Measurements from ENCODE around the gene BET1. TPM values are rescaled to one million over a fixed set of nuclear protein-coding genes. Genes with fewer than 3 reads are reported as not detected.

Gene BET1, protein sequence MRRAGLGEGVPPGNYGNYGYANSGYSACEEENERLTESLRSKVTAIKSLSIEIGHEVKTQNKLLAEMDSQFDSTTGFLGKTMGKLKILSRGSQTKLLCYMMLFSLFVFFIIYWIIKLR
- total RNA-seq = 10 to 100 TPM; 21.1 to 23.8 TPM

DNA sequence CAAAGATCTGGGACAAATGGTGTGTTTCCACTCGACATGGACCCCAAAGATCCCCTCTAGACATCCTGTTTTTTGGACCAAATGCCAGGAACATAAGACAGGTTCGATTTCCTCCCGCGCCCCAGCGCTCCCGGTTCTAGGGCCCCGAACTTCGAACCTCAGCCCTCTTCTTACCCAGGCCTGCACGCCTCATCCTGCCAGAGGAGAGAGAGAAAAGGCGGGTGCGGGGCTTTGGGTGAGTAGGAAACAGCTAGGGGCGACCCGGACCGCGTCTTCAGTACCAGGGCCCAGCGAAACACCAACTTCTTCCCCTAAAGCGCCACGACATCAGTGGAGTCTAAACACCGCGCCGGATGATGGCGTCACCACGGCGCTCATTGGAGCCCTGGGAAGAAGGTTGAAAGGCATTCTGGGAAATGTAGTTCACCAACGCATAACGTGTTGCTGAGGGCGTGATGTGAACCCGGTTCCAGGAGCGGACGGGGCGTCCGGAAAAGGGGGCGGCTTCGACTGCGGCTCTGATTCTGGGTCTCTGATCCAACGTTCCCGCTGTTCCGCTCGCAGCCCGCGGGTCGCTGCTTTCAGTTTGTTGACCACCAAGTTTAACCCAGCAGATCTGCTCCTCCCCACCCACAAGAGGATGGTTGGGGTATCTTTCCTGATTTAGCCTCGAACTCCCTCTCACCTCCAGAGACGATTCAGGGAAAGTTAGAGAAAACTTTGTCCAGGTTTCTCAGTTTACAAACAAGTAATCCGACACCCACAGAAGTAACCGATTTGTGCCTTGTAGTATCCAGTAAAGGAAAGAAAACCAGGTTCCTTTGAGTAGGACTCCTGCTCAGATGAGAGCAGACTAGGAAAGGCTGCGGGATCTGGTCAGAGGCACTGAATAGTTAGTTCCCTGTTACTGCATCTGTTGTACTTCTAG is at the start of gene BET1:
Gene BET1 (minus strand): TSS at position 332 of the 928 bp plus-strand sequence. CDS start 139 bp downstream, at position 193.
- Mint-ChIP-seq H3K9me3 (no peaks in the 10 kb centered on the region), H3K36me3 (ENCODE audit: insufficient read depth in 2 of 2) (peaks cover 0 to 3% of the 10 kb centered on the region in 2 donors), H3K27me3 (ENCODE audit: low read depth) (no peaks in the 10 kb centered on the region), H3K4me3 (peak within 1 kb of the TSS; percentile 93 to 100), H3K27ac (peak within 1 kb of the TSS; percentile 100), H3K4me1 (ENCODE audit: low read depth) (peaks cover 31% of the 10 kb centered on the region)
- ATAC-seq (replicated peaks in 1 of 2) (peak; percentile 97 to 98), DNase-seq (peak; percentile 91)

DNA sequence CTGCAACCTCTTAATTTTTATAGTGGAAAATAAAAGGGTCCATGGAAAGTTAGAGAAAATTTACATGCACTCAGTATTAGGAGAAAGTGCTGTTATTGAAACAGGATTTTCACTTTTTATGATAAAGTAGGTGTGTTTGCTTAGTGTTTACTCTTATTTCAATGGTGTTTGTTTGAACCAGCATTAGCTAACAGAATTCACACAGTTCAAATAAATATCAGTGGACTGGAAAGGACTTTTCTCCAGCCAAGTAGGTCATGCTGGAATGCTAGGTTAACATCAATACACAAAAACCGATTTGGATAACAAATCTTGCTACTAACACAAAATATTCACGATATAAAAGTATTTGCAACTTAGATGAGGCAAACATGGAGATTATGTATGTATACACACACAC is 49.4 kb upstream of the BET1 start:
- no peak for ATAC-seq (replicated peaks in 1 of 2)
- peaks cover 0 to 1% of the 10 kb centered on the region in 2 donors for H3K36me3 Mint-ChIP-seq (ENCODE audit: insufficient read depth in 2 of 2)
- peaks cover 0 to 2% of the 10 kb centered on the region in 2 donors for H3K9me3 Mint-ChIP-seq
- H3K4me1 Mint-ChIP-seq (ENCODE audit: low read depth) = peaks cover 5% of the 10 kb centered on the region
- H3K27ac Mint-ChIP-seq = no peak overlapping the region
- no peak overlapping the region for H3K4me3 Mint-ChIP-seq
- peaks cover 31% of the 10 kb centered on the region for H3K27me3 Mint-ChIP-seq (ENCODE audit: low read depth)
- no peak for DNase-seq

DNA sequence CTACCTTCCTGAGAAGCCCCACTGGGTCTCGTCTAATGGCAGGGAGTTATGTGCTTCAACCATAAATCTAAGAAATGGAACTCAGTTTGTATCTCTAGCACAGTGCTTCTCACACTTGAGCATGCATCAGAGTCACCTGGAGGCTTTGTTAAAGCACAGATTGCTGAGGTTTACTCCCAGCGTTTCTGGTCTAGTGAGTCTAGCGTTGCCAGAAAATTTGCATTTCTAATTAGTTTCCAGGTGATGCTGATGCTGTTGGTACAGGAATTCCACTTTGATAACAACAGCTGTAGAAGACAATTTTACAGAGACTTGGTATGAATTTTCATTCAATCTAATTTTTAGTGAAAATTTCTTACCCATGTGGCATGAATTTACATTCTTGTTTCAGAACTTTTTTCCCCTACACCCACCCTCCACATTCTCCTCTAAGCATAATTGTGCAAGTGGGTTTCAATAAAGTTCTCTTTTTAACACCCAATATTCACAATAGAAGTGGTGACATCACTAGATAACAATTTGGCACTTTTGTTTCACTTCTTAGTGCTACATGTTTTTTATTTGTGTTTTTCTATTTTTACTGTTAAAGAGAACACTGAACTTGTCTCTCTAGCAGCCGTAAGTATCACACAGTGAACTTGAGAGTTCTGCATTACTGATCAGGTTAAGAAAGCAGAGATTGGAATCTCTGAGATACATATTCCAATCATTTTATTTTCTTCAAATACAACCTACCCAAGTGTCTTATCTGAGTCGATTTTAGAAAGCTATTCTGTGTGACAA is 48.4 kb upstream of the BET1 start:
- H3K9me3 Mint-ChIP-seq = peaks cover 0 to 2% of the 10 kb centered on the region in 2 donors
- no peak for ATAC-seq (replicated peaks in 1 of 2)
- H3K27me3 Mint-ChIP-seq (ENCODE audit: low read depth) = peaks cover 38% of the 10 kb centered on the region
- no peak for DNase-seq
- peaks cover 0 to 1% of the 10 kb centered on the region in 2 donors for H3K36me3 Mint-ChIP-seq (ENCODE audit: insufficient read depth in 2 of 2)
- no peak overlapping the region for H3K4me3 Mint-ChIP-seq
- H3K27ac Mint-ChIP-seq = no peak overlapping the region
- H3K4me1 Mint-ChIP-seq (ENCODE audit: low read depth) = peaks cover 5% of the 10 kb centered on the region

DNA sequence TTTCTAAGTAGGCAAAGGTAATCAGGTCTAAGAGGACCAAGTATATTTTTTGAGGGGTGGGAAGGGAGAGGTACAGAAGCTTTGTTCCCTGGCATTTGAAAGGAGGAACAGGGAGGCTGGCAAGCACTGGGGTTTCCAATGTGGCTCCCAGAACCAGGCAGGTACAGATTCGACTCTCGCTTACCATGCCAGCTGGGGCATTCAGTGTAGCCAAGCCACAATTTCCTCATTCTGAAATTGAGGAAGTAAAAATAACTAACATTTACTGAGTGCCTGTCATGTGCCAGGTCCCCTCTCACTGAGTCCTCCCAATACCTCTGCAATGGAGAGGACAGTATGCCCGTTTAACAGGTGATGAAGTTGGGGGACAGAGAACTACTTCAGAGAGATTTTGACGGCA is 45.9 kb upstream of the BET1 start:
- Mint-ChIP-seq H3K36me3 (ENCODE audit: insufficient read depth in 2 of 2) (no peaks in the 10 kb centered on the region), H3K27me3 (ENCODE audit: low read depth) (peaks cover 42% of the 10 kb centered on the region), H3K4me3 (no peak overlapping the region), H3K4me1 (ENCODE audit: low read depth) (peaks cover 5% of the 10 kb centered on the region), H3K27ac (no peak overlapping the region), H3K9me3 (no peaks in the 10 kb centered on the region)
- DNase-seq (no peak), ATAC-seq (replicated peaks in 1 of 2) (no peak)

DNA sequence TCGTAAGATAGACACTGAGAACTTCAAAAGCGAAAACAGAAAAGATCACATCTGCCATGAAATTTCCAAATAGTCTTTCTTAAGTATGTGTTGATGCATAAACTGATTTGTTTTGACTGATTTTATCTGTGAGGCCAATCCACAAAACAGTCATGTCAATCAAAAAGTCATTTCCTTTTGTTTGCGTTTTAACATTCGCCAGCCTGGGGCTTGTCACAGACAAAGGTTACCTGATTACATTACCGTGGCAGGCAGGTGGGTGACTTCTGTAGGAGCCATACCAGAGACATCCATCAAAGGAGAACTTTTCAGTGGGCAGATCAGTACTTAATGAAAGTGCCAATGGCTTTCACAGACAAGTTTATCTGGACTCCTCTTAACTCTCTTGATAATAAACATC is 45.5 kb upstream of the BET1 start:
- no peak overlapping the region for H3K4me3 Mint-ChIP-seq
- H3K36me3 Mint-ChIP-seq (ENCODE audit: insufficient read depth in 2 of 2) = no peaks in the 10 kb centered on the region
- ATAC-seq (replicated peaks in 1 of 2) = no peak
- no peaks in the 10 kb centered on the region for H3K9me3 Mint-ChIP-seq
- peaks cover 42% of the 10 kb centered on the region for H3K27me3 Mint-ChIP-seq (ENCODE audit: low read depth)
- H3K27ac Mint-ChIP-seq = no peak overlapping the region
- DNase-seq = no peak
- peaks cover 5% of the 10 kb centered on the region for H3K4me1 Mint-ChIP-seq (ENCODE audit: low read depth)

DNA sequence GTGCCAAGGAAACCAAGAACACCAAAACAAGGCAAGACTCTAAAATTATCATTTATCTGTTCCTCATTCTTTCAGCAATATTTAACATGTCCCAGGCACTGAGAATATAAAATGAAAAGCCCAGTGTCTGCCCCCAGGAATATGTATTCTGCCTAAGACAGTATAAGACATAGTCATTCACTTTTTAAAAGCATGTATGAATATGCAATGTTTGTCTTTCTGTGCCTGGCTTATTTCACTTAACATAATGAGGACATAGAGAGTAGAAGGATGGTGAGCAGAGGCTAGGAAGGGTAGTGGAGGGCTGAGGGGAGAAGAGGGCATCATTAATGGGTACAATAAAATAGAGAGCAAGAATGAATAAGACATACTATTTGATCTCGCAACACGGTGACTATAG is 44.6 kb upstream of the BET1 start:
- H3K36me3 Mint-ChIP-seq (ENCODE audit: insufficient read depth in 2 of 2) = no peaks in the 10 kb centered on the region

DNA sequence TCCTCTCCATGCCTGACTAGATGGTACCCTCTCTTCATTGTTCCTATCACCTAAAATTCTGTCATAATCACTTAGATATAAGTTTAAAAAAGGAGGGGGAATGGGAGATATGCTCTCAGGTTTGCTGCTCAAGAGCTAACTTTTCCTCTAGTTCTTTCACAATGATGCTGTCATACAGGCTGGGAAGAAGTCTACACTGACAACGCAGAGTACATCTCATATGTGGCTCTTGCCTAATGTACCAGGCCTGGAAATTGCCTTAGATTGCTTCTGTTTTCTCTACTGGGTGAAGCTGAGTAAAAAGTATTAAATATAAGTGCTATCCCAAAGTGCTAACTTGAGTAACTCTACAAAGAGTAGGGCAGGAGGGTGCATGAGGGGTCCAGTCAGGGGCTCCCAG is 43.8 kb upstream of the BET1 start:
- H3K9me3 Mint-ChIP-seq = no peaks in the 10 kb centered on the region
- no peak overlapping the region for H3K27ac Mint-ChIP-seq
- ATAC-seq (replicated peaks in 1 of 2) (no peak), DNase-seq (no peak)
- H3K4me1 Mint-ChIP-seq (ENCODE audit: low read depth) = peaks cover 5% of the 10 kb centered on the region
- peaks cover 42% of the 10 kb centered on the region for H3K27me3 Mint-ChIP-seq (ENCODE audit: low read depth)
- H3K4me3 Mint-ChIP-seq = no peak overlapping the region
- H3K36me3 Mint-ChIP-seq (ENCODE audit: insufficient read depth in 2 of 2) = no peaks in the 10 kb centered on the region

More for the DNA sequence above, 44.6 kb upstream of the BET1 start:
- DNase-seq = no peak
- H3K27ac Mint-ChIP-seq = no peak overlapping the region
- peaks cover 42% of the 10 kb centered on the region for H3K27me3 Mint-ChIP-seq (ENCODE audit: low read depth)
- H3K4me3 Mint-ChIP-seq = no peak overlapping the region
- H3K9me3 Mint-ChIP-seq = no peaks in the 10 kb centered on the region
- ATAC-seq (replicated peaks in 1 of 2) = no peak
- peaks cover 5% of the 10 kb centered on the region for H3K4me1 Mint-ChIP-seq (ENCODE audit: low read depth)

DNA sequence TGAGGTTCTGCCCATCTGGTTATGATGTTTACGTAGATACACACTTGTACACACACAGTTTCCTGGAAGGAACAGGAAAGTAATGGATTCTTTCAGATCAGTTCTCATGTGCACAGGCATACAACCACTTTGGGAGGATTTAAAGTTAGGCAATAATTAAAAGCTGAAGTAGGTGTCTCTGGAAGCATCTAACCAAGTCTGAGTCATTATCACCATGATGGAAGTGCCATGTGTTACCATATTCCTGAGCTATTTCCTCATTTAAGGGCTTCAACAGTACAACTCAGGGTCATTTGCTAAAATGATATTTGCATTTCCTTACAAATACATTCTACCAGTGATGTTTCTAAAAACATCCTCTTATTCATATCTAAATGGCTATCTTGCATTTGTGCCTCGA is 41.4 kb upstream of the BET1 start:
- Mint-ChIP-seq H3K27ac (no peak overlapping the region), H3K9me3 (no peaks in the 10 kb centered on the region), H3K4me3 (no peak overlapping the region), H3K4me1 (ENCODE audit: low read depth) (peaks cover 5% of the 10 kb centered on the region), H3K36me3 (ENCODE audit: insufficient read depth in 2 of 2) (no peaks in the 10 kb centered on the region), H3K27me3 (ENCODE audit: low read depth) (peaks cover 39% of the 10 kb centered on the region)
- DNase-seq (no peak), ATAC-seq (replicated peaks in 1 of 2) (no peak)

DNA sequence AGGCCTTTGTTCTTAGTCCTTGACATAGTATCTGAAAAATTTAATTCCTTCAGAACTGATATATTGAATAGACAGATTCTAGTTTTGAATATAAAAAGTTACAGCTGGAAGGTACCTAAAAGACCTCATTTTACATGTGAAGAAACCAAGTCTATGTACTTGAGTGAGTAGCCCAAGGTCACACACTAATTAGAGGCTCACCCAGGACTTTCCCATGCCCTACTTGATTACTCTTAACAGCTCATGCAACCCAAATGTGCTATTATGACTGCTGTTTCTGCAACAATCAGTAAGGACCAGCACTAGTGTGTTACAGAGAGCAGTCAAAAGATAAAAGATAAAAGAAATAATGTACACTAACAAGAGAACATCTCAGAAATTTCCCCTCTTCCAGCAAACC is 40.7 kb upstream of the BET1 start:
- Mint-ChIP-seq H3K4me1 (ENCODE audit: low read depth) (peaks cover 5% of the 10 kb centered on the region), H3K9me3 (no peaks in the 10 kb centered on the region), H3K4me3 (no peak overlapping the region), H3K36me3 (ENCODE audit: insufficient read depth in 2 of 2) (no peaks in the 10 kb centered on the region), H3K27ac (no peak overlapping the region), H3K27me3 (ENCODE audit: low read depth) (peaks cover 41% of the 10 kb centered on the region)
- no peak for DNase-seq
- ATAC-seq (replicated peaks in 1 of 2) = no peak

DNA sequence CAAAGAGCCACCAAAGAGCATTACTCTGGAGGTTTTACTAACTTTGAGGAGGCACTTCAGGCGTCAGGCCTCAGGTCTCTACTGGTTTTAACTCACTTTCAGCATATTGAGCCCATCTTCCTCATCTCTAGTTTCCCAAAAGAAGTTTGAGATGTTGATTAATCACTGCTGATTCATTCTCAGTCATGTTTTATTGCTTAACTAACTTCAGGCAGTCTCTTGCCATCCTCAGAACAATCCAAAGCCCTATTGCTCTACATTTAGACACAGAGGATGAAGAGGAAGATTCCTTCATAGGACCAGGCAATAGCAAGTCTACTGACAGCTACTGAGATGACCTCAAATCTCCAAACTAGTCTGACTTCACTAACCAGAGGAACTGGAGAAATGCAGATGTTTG is 39.1 kb upstream of the BET1 start:
- Mint-ChIP-seq H3K27me3 (ENCODE audit: low read depth) (peaks cover 34% of the 10 kb centered on the region), H3K4me1 (ENCODE audit: low read depth) (no peaks in the 10 kb centered on the region), H3K9me3 (no peaks in the 10 kb centered on the region), H3K27ac (no peak overlapping the region), H3K4me3 (no peak overlapping the region), H3K36me3 (ENCODE audit: insufficient read depth in 2 of 2) (no peaks in the 10 kb centered on the region)
- DNase-seq = no peak
- no peak for ATAC-seq (replicated peaks in 1 of 2)

DNA sequence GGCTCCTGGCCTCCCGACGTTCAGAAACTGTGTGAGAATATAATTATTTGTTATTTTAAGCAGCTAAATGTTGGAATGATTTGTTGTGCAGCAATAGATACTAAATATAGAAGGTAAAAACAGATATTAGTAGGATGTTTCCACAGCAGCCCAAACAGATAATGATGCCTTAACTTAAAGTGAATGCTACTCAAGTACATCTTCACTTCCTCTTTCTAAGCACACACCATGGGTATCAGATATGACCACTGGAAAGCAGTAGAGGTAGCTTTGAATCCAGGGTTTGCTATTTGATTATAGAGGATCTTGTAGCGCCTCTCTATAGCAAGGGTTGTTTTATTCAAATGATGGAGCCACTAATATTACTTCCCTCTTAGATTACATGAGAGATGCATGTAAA is 38.2 kb upstream of the BET1 start:
- Mint-ChIP-seq H3K27ac (no peak overlapping the region), H3K4me3 (no peak overlapping the region), H3K27me3 (ENCODE audit: low read depth) (peaks cover 35% of the 10 kb centered on the region), H3K36me3 (ENCODE audit: insufficient read depth in 2 of 2) (no peaks in the 10 kb centered on the region), H3K9me3 (no peaks in the 10 kb centered on the region), H3K4me1 (ENCODE audit: low read depth) (no peaks in the 10 kb centered on the region)
- DNase-seq (no peak), ATAC-seq (replicated peaks in 1 of 2) (no peak)

DNA sequence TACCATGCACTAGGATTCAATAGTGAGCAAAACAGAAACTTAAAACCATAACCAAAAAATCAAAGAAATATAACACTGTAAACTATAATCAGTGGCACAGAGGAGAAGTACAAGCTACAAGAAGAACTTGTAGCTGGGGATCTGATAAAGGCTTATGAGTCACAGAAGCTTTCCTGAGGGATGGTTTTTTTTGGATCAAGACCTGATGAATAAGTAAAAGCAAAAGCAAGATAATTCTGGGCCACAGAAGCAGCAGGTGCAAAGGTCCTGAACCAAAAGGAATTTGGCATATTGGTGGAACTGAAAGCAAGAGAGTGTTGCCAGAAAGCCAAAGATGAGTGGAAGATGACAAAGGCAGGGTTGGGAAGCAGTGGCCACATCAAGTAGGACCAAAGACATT is 37.4 kb upstream of the BET1 start:
- Mint-ChIP-seq H3K9me3 (no peaks in the 10 kb centered on the region), H3K27ac (no peak overlapping the region), H3K36me3 (ENCODE audit: insufficient read depth in 2 of 2) (no peaks in the 10 kb centered on the region), H3K4me1 (ENCODE audit: low read depth) (no peaks in the 10 kb centered on the region), H3K4me3 (no peak overlapping the region), H3K27me3 (ENCODE audit: low read depth) (peaks cover 34% of the 10 kb centered on the region)
- DNase-seq = no peak
- no peak for ATAC-seq (replicated peaks in 1 of 2)

DNA sequence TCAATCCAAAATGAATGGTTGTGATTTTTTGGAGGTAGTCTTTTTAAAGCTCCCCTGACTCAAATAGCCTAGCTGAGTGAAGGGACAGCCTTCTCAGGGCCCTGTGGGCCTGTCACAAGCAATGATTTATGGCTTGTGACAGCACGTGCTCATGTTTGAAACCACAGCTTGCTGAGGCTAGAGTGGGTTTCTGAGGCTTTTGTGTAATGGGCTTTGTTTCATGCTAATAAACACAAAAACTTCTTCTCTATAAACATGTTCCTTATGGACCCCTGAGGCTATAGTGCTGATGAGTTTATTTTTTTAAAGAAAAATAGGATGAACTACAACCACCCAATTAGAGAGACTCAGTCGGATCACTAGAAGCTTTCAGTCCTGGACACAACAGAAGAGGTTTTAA is 36.1 kb upstream of the BET1 start:
- Mint-ChIP-seq H3K27me3 (ENCODE audit: low read depth) (peaks cover 23% of the 10 kb centered on the region), H3K27ac (no peak overlapping the region), H3K36me3 (ENCODE audit: insufficient read depth in 2 of 2) (no peaks in the 10 kb centered on the region), H3K9me3 (no peaks in the 10 kb centered on the region), H3K4me3 (no peak overlapping the region), H3K4me1 (ENCODE audit: low read depth) (no peaks in the 10 kb centered on the region)
- ATAC-seq (replicated peaks in 1 of 2) (no peak), DNase-seq (no peak)
